ENCODE data around the gene POTEB3.
"Not testable (repeated sequence)": the region's sequence is repeated elsewhere in the genome, so short reads cannot be mapped to it uniquely, and the experiment has no call there.

The POTEB3 gene

DNA sequence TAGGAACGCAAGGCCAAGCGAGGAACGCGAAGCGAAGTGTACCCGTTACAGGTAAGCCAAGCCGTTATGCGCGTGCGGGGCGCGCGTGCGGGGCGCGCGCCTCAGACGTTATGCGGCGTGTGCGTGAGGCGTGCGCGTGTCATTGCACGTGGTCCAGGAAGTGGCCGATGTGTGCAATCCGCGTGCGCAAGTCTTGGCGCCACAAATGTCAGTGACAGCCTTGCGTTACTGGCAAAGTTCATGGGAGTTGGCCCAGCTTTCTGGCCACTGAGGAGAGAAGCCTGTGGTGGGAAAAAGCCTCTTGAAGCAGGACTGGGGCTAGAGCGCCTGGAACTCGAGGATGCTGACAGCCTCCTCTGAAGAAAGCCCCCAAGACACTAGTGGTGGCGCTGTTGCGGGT is at the start of gene POTEB3:
Gene POTEB3 (minus strand): TSS at position 101 of the 400 bp plus-strand sequence. CDS start 488 bp downstream, outside the sequence.
- not testable (repeated sequence) for DNase-seq (ENCODE audit: low read depth)

DNA sequence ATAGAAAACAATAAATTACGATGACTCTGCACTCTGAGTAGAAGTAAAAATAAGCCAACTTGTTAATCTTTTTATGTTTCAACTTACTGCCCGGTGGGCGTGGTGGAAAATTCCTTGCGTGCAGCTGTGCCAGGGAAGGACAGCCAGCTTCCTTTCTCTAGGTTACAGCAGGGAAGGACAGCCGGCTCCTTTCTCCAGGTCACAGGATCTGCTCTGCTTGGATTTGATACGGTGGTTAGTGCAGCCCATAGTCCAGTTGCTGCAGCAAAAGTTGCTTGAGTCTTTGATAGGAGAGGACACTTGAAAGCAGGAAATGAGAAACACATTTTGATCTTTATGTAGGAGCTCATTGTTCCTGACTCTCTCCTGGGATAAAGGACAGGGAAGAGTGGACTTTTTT is 13.4 kb upstream of the POTEB3 start:
- not testable (repeated sequence) for DNase-seq (ENCODE audit: low read depth)

DNA sequence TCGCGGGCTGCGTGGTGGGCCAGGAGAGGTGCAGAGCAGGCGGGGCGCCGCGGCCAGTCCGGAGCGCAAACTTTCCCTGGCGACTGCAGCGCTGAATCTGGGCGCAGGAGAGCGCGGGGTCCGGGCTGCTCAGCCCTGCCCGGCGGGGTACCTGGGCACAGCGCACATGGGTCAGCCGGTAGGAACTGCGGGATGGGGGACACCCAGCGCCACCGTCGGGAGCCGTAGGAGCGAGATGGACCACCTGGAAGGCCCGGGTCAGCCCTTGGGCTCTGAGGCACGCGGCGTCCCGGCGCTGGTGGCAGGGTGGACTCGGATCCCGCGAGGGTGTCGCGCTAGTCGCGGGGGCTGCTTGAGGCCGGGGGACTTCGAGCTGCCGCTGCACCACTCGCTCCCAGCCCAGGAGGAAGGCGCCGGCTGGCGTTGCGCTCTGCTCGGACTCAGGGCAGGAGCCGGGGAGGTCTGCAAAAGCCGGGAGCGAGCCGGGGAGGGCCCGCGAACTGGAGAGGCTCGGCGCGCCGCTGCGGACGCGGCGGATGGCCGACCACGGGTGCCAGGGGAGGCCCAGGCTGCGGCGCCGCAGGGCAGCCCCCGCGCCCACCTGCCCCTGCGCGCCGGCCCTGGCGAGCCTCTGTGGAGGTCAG is 11.7 kb upstream of the POTEB3 start:
- not testable (repeated sequence) for DNase-seq (ENCODE audit: low read depth)

DNA sequence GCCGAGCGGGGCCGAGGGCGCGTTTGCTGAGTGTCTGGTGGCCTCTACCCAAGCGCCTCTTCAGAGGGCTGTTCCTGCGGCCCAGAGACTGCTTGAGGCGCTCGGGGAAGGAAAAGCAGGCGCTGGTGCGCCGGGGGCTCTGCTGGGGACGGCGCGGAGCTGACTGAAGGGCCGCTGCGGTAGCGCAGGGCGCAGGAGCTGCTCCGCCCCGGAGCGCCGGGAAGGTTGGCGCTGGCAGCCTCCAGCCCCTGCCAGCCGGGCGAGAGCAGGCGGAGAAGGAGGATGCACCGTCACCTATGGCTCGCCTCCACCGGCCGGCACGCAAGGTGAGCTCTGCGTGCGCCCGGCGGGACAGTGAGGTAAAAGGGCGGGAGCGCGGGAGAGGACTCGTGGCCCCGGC is 11.2 kb upstream of the POTEB3 start:
- DNase-seq (ENCODE audit: low read depth): not testable (repeated sequence)

- DNase-seq (ENCODE audit: low read depth): not testable (repeated sequence)
Measured at GRCh38 chr15:21407366-21407765, 32.9 kb downstream of the POTEB3 start.

GRCh38 chr15:21401531-21401930 is 38.8 kb downstream of the POTEB3 start:
- DNase-seq (ENCODE audit: low read depth): not testable (repeated sequence)

- not testable (repeated sequence) for DNase-seq (ENCODE audit: low read depth)
Measured at GRCh38 chr15:21399111-21399510, 41.2 kb downstream of the POTEB3 start.

DNA sequence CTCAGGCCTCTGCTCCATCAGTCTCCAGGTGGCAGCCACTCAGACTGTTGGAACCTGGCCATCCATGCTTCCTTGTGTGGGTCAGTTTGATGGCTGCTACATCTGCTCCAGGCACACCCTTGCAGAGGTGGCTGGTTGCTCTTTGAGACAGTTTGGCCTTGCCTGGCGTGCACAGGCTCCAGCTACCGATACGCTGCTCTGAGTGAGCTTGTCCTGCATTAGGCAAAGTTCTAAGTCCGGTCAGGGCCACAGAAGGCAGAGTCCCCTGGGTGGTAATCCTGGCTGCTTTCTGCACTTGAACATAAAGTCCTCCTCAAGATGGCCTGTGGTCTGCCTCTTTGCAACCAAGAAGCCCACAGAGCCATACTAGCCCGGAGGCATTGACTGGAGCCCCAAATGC is 41.8 kb downstream of the POTEB3 start:
- DNase-seq (ENCODE audit: low read depth): not testable (repeated sequence)

DNA sequence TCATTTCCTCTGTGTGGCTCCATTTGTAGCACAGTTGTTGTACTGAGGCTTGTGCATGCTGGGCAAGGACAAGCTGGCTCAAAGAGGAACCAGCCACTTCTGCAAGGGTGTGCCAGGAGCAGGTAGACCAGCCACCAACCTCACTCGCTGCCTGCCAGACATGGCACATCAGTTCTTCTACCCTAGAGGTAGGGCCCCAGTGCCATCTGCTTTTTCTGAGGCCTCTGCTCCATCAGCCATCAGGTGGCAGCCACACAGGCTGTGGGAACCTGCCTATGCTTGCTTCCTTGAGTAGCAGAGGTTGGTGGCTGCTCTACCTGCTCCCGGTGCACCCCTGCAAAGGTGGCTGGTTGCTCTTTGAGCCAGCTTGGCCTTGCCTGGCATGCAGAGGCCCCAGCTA is 42.6 kb downstream of the POTEB3 start:
- not testable (repeated sequence) for DNase-seq (ENCODE audit: low read depth)

DNA sequence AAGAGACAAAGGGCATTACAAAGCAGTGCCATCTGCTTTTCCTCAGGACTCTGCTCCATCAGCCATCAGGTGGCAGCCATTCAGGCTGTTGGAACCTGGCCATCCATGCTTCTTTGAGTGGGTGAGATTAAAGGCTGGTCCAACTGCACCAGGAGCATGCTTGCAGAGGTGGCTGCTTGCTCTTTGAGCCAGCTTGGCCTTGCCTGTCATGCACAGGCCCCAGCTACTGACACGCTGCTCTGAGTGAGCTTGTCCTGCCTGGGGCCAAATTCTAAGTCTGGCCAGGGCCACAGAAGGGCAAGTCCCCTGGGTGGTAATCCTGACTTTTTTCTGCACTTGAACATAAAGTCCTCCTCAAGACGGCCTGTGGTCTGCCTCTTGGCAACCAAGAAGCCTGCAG is 43.1 kb downstream of the POTEB3 start:
- not testable (repeated sequence) for DNase-seq (ENCODE audit: low read depth)

DNA sequence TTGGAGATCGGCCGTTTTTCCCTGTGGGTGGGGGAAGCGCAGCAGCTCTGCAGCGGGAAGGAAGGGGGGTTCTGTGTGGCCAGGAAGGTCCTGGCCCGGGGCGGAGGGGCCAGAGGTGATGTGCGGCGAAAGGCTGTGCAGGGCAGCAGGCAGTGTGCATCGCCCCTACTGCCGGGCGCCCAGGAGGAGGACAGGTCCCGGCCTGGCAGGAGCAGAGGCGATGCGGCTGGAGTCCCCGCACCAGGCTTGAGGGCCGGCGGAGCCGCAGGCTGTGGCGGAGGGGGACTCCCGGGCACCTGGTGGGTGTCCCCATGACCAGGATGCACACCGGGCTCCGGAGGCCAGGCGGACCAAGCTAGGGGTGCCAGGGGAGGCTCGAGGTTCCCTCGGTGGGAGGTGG is 54.3 kb downstream of the POTEB3 start:
- not testable (repeated sequence) for DNase-seq (ENCODE audit: low read depth)

- not testable (repeated sequence) for DNase-seq (ENCODE audit: low read depth)
Measured at GRCh38 chr15:21383866-21384485, 56.3 kb downstream of the POTEB3 start.

GRCh38 chr15:21373682-21374081 is 66.6 kb downstream of the POTEB3 start:
- not testable (repeated sequence) for DNase-seq (ENCODE audit: low read depth)

GRCh38 chr15:21369177-21369576 is 71.1 kb downstream of the POTEB3 start:
- not testable (repeated sequence) for DNase-seq (ENCODE audit: low read depth)

- not testable (repeated sequence) for DNase-seq (ENCODE audit: low read depth)
Measured at GRCh38 chr15:21368625-21369024, 71.7 kb downstream of the POTEB3 start.
